Mesodermal cell (in vitro differentiated cells): ENCODE measurements around the gene SSBP3.

Experiments used
- H3K27ac ChIP-seq: 2 replicates; pipeline ENCODE4 v1.7.0; 2013; ENCODE audit warnings: mild to moderate bottlenecking, low read depth, low read length, moderate library complexity; ENCODE audit not compliant: severe bottlenecking
- H3K36me3 ChIP-seq: 2 replicates; pipeline ENCODE4 v1.7.1; 2013; ENCODE audit warnings: mild to moderate bottlenecking, low read length, moderate library complexity; ENCODE audit not compliant: control insufficient read depth, insufficient read depth
- H3K4me1 ChIP-seq: one replicate; pipeline ENCODE4 v1.7.1; 2013; ENCODE audit warnings: mild to moderate bottlenecking, low read length; ENCODE audit not compliant: insufficient read depth, control insufficient read depth, poor library complexity, severe bottlenecking
- H3K4me3 ChIP-seq: 2 replicates; pipeline ENCODE4 v1.7.0; 2013; ENCODE audit warnings: low read length, control low read depth, mild to moderate bottlenecking; ENCODE audit not compliant: insufficient read depth, poor library complexity, severe bottlenecking; ENCODE audit errors: extremely low read depth
- H3K9me3 ChIP-seq: 2 replicates; pipeline ENCODE4 v1.7.1; 2013; ENCODE audit warnings: mild to moderate bottlenecking, low read length, moderate library complexity; ENCODE audit not compliant: control insufficient read depth
- WGBS, 2 experiments: methylation state at CpG; one replicate each; pipeline ENCODE4 v1.1.5; 2013; ENCODE audit warnings: missing lambda C conversion rate in 2 of 2; ENCODE audit not compliant: insufficient coverage in 2 of 2; 5-methylcytosine and 5-hydroxymethylcytosine counted together

The SSBP3 gene

DNA sequence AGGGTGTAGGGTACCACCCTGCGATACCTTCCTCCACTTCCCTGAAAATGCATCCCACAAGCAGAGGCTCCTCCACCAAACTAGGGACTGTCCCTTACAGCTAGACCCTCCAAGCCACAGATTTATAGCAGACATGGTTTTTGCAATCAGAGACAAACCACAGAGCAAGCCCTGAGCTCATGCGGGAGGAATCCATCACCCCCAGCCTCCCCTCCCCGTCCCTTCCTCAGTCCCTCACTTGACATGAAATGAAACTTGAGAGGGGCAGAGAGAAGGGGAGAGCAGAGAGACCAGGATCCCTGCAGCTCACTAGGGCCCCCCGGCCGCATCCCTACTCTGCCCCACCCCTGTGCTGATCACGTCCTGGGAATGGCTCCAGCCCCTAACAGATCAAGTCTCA is 111.3 kb downstream of the SSBP3 start:
- Histone ChIP-seq H3K4me1 (peaks cover 64% of the 10 kb centered on the region), H3K27ac (no peak overlapping the region), H3K9me3 (no peaks in the 10 kb centered on the region), H3K4me3 (no peak overlapping the region), H3K36me3 (peaks cover 13% of the 10 kb centered on the region)
- WGBS, 2 experiments, result 56 to 57% methylated on average over 1 to 2 of the region's 6 CpGs

DNA sequence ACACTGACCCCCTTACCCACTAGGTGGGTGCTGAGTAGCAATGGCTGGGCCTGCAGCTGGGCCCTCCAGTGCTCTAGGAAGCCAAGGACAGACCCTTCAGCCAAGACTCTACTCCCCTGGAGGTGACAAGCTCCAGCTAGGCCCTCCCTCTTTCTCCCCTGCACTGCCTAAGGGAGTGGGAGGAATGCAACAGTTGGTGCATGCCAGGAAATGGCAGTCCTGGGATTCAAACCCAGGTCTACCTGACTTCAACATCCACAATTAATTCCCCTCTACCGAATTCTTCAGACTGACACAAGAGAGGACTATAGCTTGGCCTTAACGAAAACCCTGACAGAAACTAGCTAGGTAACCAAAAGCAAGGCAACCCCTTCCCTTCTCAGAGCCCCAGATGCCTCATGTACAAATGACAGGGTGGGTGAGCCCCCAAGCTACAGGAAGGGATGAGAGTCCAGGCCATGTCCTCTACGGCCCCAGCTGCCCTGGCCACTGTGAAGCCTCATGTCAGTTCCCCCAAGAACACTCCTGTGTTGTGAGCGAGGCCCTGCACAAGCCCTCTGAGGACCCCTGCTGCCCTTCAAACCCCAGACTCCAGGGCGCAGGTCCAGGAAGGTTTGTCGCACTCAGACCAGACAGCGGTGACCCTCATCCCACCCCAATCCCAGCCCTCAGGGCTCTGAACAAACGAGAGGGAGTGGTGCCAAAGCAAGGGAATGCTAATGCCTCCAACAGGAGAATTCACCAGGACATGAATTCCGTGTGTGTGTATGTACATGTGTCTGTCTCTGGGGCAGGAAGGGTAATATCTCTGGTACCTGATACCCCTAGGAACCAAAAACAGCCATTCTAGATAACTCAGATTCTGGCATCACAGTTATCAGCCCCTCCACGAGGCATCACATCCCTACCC is 113.9 kb downstream of the SSBP3 start:
- Histone ChIP-seq H3K27ac (no peak overlapping the region), H3K9me3 (no peaks in the 10 kb centered on the region)
- 93 to 95% methylated on average over 4 to 6 of the region's 10 CpGs for WGBS, 2 experiments

DNA sequence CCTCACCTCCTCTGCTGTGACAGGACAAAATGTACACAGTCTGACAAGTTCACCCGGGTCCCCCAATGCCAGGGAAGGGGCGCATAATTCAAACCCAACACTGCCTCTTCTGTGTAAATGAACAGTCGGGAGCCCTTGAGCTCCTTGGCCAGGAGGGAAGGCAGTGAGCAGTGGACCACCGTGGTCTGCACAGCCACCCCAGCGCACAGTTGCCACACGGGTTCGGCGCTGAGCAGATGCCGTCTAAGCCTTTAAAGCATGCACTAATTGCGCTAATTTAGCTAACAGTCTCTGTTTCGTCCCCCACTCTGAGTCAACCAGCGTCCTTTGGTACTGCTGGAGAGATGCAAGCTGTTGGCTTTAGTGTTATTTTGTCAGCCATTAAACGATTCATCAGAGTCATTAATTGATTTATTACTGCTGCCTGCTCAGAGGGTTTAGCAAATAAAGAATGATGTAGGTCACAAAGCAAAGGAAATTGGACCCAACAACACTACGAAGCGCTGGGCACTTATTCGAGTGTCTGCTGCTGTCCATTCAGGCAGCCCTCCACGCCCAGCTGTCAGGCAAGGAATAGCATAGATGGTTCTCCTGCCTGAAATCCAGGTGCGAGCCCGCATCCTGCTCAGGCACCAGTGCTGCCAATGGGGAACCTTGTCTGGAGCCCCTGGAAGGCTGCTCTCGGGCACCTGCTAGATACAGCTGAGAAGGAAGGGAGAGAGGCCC is 114.8 kb downstream of the SSBP3 start:
- Histone ChIP-seq H3K9me3 (no peaks in the 10 kb centered on the region), H3K4me3 (no peak overlapping the region), H3K4me1 (peaks cover 75% of the 10 kb centered on the region), H3K27ac (no peak overlapping the region), H3K36me3 (peaks cover 6% of the 10 kb centered on the region)
- WGBS, 2 experiments, result 94 to 97% methylated on average over 18 to 20 of the region's 20 CpGs

More for the DNA sequence above, 113.9 kb downstream of the SSBP3 start:
- peaks cover 10% of the 10 kb centered on the region for H3K36me3 ChIP-seq
- H3K4me3 ChIP-seq, result no peak overlapping the region
- H3K4me1 ChIP-seq, result peaks cover 66% of the 10 kb centered on the region

DNA sequence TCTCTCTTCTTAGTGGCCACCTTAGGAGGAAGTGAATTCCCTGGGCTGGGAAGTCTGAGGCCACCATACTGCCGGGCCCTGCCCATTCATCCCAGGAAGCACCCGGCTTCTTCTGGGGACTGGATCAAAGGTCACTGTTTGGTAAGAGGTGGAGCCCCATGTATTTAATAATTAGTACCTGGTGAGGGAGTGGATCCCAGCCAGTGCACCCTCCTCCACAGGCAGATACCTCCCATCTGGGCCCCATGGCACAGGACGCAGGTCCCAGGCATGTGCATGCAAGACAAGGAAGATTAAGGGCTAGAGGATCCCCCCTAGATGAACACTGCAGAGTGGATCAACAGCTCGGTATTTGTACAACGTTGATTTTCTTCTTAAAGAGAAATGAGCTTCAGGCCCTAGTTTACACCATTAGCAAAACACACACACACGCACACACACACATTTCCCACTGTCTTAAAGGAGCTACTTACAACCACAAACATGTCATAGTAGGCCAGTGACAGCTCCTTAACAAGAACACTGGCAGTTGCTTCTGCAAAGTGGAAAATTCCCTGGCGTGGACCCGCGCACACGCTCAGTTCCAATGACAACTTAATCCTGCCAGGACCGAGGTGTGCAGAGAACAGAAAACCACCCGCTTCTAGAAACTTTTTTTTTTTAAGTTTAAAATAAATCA is 115.5 kb downstream of the SSBP3 start:
- Histone ChIP-seq H3K36me3 (peaks cover 4% of the 10 kb centered on the region), H3K4me3 (no peak overlapping the region)
- WGBS, 2 experiments, result 96% methylated on average over 8 to 10 of the region's 12 CpGs

DNA sequence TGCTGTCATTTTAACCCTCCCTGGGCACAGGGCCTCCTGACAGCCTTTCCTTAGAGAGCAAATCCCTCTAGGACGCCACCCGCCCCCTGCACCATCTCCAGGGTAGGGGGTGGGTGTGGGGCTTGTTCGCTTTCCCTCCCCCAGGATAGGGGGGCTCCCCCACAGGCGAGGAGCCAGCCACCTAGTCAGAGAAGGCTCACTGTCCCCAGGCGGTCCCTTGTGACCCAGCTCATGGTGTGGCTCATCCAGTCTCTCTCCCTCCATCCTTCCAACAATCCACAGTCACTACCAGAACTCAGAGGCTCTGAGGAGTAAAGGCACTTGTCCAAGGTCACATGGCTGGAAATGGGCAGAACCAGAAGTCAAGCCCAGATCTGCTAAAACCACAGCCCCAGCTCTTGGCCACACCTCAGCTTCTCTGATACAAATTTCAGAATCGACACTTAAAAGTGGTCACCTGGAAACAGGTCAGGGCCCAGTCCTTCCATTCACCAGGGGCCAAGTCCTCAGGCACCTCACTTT is 116.4 kb downstream of the SSBP3 start:
- WGBS, 2 experiments, result 95 to 100% methylated on average over 2 to 4 of the region's 6 CpGs
- Histone ChIP-seq H3K9me3 (no peaks in the 10 kb centered on the region), H3K36me3 (peaks cover 4% of the 10 kb centered on the region), H3K4me1 (peaks cover 78% of the 10 kb centered on the region), H3K4me3 (no peak overlapping the region), H3K27ac (no peak overlapping the region)

More for the DNA sequence above, 115.5 kb downstream of the SSBP3 start:
- Histone ChIP-seq H3K4me1 (peaks cover 78% of the 10 kb centered on the region), H3K27ac (no peak overlapping the region), H3K9me3 (no peaks in the 10 kb centered on the region)

DNA sequence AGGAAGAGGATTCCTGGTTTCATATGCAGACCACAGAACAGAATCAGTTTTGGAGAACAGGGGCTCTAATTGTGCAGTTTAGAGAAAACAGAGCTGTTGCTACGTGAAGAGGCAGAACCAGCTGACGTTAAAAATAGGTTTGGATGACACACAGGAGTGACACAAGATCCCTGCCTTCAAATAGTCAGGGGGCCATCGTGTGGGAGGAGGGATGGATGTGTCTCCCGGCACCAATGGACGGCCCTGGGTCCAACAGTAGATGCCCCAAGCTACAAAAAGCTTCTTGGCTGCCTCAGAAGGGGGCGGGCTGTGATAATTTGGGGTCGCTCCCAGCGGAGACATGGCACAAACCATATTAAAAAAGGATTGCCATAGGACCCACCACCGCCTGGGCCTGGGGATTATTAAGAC is 118.4 kb downstream of the SSBP3 start:
- 79 to 96% methylated on average over 6 to 9 of the region's 9 CpGs for WGBS, 2 experiments
- Histone ChIP-seq H3K9me3 (no peaks in the 10 kb centered on the region), H3K36me3 (peaks cover 4% of the 10 kb centered on the region), H3K27ac (peak overlapping the region; percentile 79), H3K4me3 (no peak overlapping the region), H3K4me1 (peaks cover 76% of the 10 kb centered on the region)

DNA sequence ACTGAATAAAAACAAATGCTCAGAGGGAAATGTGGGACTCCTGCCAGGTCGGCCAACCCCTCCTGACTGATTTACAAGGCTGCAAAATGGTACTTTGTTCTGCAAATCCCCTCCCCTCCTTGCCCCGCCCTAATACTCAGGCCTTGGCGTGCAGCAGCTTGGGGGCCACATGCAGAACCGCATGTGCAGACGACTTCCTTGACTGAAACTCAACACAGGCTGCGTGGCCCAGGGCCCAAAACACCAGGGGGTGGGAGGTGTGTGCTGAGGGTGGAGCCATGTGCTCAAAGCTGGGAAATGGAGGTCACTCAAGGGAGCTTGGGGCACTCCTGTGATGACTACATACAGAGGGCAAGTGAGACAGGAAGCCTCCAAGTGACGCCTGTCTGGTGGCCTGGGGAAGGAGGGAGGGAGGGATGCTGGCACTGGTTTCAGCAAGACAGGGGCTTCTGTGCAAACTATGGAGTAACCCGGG is 119.0 kb downstream of the SSBP3 start:
- WGBS, 2 experiments, result 42 to 56% methylated on average over 5 to 6 of the region's 8 CpGs
- H3K9me3 ChIP-seq, result no peaks in the 10 kb centered on the region
- peaks cover 3% of the 10 kb centered on the region for H3K36me3 ChIP-seq
- H3K4me1 ChIP-seq, result peaks cover 70% of the 10 kb centered on the region
- H3K27ac ChIP-seq, result peak overlapping the region; percentile 79
- no peak overlapping the region for H3K4me3 ChIP-seq

DNA sequence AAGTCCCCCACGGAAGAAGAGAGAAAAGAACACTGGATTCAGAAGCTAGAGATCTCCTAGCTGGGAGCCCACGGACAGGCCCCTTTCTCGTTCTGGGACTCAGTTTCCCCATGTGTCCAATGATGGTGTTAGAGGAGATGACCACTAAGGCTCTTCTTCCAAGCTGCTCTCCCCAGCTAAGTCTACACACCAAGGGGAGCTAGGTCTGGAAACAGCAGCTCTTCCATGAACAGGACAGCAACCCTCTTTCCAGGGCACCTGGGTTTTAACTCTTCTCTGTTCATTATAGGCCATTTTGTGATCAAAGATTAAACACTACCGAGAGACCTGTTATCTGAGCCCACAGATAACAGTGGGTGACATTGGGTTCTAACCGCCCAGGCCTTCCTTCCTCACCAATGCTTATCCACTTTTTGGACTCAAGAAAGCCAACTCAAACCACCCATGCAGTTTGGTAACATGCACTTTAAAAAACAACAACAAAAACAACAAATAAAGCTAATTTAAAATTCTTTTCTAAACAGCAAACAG is 120.3 kb downstream of the SSBP3 start:
- WGBS, 2 experiments, result 100% methylated on average over 3 to 4 of the region's 5 CpGs
- Histone ChIP-seq H3K36me3 (peaks cover 8% of the 10 kb centered on the region), H3K27ac (no peak overlapping the region), H3K4me3 (no peak overlapping the region), H3K4me1 (peaks cover 64% of the 10 kb centered on the region), H3K9me3 (no peaks in the 10 kb centered on the region)

DNA sequence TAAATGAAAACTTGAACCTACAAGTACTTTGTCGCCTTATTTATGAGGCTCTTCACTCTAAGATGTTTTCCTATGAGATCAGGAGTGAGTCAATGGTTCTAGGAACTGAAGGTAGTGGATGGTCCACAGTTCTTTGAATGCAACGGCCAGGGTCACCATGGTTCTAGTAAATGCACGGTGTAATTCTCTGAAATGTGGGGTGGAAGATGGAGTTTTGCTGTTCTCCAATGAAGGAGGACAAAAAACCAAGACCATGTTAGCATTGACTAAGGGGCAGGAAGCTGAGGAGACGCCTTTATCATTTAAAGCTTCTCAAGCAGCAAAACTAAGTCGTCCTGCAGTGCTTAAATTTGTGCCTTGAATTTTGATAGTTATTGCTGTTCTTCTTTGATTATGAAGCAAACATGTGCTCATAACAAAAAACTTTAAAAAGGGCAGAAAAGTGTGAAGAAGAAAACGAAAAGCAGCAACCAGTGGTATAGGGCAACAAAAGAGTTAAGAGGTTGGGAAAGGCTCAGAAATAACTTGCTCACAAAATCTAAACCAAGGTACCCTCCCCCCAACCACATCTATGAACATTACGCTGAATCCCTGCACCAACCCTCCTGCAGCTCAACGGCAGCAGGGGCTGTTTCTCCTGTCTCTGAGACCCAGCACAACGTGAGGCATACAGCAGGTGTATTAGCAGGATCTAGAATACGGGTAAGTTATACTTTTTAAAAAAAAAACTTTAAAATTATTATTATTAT is 121.2 kb downstream of the SSBP3 start:
- Histone ChIP-seq H3K27ac (no peak overlapping the region), H3K4me1 (peaks cover 57% of the 10 kb centered on the region), H3K9me3 (no peaks in the 10 kb centered on the region), H3K4me3 (no peak overlapping the region), H3K36me3 (peaks cover 18% of the 10 kb centered on the region)
- 65 to 81% methylated on average over 4 to 5 of the region's 10 CpGs for WGBS, 2 experiments
